Nephron (organoid): ENCODE measurements around the gene CTR9.
A peak's percentile ranks its signal among the peaks of the same experiment; 100 is the strongest.

Source experiments
- H3K27ac Mint-ChIP-seq, 3 experiments: 2 replicates each; pipeline ENCODE4 v1.8.0; 2020; ENCODE audit warnings: mixed read lengths in 3 of 3, mild to moderate bottlenecking in 2 of 3, moderate library complexity in 1 of 3
- H3K27me3 Mint-ChIP-seq: 2 replicates; pipeline ENCODE4 v1.8.0; 2021; ENCODE audit warnings: low read depth, mild to moderate bottlenecking, moderate library complexity, mixed read lengths
- H3K36me3 Mint-ChIP-seq: 2 replicates; pipeline ENCODE4 v1.8.0; 2020; ENCODE audit warnings: low read depth, mixed read lengths
- H3K4me1 Mint-ChIP-seq: 2 replicates; pipeline ENCODE4 v1.8.0; 2020; ENCODE audit warnings: mixed read lengths
- H3K4me3 Mint-ChIP-seq, 3 experiments: 2 replicates each; pipeline ENCODE4 v1.8.0; 2020; ENCODE audit warnings: mild to moderate bottlenecking in 3 of 3, mixed read lengths in 3 of 3, moderate library complexity in 2 of 3
- H3K9me3 Mint-ChIP-seq: 2 replicates; pipeline ENCODE4 v1.8.0; 2020; ENCODE audit warnings: mixed read lengths
- TF ChIP-seq, protein P1 (sequence below), 3 experiments: fragments of 200-600 bp; sonication (generic); IDR thresholded peaks; one replicate each; pipeline ENCODE4 v1.5.0; 2021; ENCODE audit warnings: antibody characterized with exemption in 3 of 3; ENCODE audit not compliant: unreplicated experiment in 3 of 3

Gene CTR9

DNA sequence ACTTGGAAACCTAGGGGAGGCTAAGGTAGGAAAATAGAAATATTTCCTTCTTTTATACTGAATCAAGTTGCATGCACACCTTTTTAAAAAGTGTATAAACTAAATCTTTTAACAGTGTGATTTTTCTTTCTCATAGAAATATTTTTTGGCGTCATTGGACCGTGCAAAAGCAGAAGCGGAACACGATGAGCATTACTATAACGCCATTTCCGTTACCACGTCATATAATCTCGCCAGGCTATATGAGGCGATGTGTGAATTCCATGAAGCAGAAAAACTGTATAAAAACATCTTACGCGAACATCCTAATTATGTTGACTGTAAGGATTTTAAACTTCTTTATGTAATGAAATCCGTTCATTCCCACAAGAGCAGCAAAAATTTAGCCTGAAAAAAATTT, 13.4 kb downstream of the CTR9 start:
- peaks cover 37% of the 10 kb centered on the region for H3K36me3 Mint-ChIP-seq
- H3K27me3 Mint-ChIP-seq = no peaks in the 10 kb centered on the region
- H3K27ac Mint-ChIP-seq = no peak overlapping the region
- no peak overlapping the region for H3K4me3 Mint-ChIP-seq
- no peaks in the 10 kb centered on the region for H3K9me3 Mint-ChIP-seq
- TF ChIP-seq, protein P1, sequence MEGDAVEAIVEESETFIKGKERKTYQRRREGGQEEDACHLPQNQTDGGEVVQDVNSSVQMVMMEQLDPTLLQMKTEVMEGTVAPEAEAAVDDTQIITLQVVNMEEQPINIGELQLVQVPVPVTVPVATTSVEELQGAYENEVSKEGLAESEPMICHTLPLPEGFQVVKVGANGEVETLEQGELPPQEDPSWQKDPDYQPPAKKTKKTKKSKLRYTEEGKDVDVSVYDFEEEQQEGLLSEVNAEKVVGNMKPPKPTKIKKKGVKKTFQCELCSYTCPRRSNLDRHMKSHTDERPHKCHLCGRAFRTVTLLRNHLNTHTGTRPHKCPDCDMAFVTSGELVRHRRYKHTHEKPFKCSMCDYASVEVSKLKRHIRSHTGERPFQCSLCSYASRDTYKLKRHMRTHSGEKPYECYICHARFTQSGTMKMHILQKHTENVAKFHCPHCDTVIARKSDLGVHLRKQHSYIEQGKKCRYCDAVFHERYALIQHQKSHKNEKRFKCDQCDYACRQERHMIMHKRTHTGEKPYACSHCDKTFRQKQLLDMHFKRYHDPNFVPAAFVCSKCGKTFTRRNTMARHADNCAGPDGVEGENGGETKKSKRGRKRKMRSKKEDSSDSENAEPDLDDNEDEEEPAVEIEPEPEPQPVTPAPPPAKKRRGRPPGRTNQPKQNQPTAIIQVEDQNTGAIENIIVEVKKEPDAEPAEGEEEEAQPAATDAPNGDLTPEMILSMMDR (IDR thresholded peaks at IDR 0.05; ENCODE audit: unreplicated experiment in 3 of 3) = no peak
- no peaks in the 10 kb centered on the region for H3K4me1 Mint-ChIP-seq

DNA sequence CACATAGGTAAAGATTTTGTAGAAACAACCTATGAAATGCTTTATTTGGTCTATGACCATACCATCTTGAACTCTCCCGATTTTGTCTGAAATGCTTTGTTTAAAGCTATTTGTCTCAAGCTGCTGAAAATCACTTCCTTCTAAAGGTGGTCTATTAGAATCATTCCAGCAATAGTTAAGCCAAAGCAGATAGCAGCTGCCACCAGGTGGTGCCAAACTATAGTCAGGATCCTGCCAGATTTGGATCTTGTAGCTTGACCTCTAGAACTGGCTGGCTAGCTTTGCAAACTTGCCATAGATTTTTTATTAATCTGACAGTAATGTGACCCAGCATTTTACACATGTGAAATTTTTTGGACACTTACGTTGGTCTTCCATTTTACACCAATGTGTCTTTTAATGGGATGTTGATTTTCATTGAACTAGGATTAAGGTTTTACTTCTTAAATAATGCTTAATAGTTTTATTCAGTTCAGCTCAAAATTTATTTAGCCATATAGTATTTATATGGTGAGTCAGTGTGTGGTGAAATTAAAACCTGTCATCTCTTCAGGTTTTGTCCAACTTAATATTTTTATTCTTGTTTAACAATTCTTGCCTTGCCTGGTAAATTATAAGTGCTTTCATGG, 19.7 kb downstream of the CTR9 start:
- Mint-ChIP-seq H3K9me3 (no peaks in the 10 kb centered on the region), H3K4me3 (no peak overlapping the region), H3K36me3 (peaks cover 71% of the 10 kb centered on the region), H3K27ac (no peak overlapping the region), H3K27me3 (no peaks in the 10 kb centered on the region), H3K4me1 (no peaks in the 10 kb centered on the region)
- TF ChIP-seq, protein P1 (IDR thresholded peaks at IDR 0.05; ENCODE audit: unreplicated experiment in 3 of 3) = peak; percentile 63 to 71 (median 67)

DNA sequence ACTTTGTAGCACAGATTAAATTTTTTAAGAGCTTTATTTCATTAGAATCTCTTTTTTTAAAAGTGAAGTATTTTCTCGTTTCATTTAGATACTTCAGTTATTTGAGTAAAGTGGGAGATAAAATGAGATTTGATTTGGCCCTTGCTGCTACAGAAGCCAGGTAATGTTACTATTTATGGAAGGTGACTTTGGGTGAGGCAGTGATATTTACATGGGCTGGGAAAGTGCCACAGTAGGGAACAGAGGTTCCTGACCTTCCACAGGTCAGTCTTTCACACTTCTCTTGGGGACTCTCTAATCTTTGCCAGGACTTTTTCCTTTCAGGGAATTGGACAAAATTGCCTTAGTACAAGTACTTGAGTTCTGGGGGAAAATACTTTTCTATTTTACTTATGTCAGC, 20.4 kb downstream of the CTR9 start:
- H3K27ac Mint-ChIP-seq = no peak overlapping the region
- TF ChIP-seq, protein P1 (IDR thresholded peaks at IDR 0.05; ENCODE audit: unreplicated experiment in 3 of 3) = no peak
- H3K9me3 Mint-ChIP-seq = no peaks in the 10 kb centered on the region
- no peaks in the 10 kb centered on the region for H3K27me3 Mint-ChIP-seq
- no peaks in the 10 kb centered on the region for H3K4me1 Mint-ChIP-seq
- H3K36me3 Mint-ChIP-seq = peaks cover 70% of the 10 kb centered on the region
- no peak overlapping the region for H3K4me3 Mint-ChIP-seq

DNA sequence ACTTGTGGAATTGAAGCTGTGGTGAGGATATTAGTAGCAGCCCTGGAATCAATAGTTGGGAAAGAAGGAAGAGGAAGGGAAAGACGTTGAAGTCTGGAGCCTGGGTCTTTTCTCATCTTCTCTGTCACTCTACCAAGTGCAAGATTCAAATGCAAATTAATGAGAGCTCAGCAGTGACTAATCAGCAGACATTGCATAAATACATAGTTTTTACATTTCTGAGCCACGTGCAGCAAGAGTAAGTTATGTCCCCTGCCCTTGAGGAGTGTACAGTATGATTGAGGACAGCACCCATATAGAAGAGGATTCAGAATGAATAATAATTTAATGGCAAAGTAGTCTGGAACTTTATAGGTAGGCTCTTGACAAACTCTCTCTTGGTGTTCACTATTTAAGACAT, 23.8 kb downstream of the CTR9 start:
- TF ChIP-seq, protein P1 (IDR thresholded peaks at IDR 0.05; ENCODE audit: unreplicated experiment in 3 of 3) = no peak
- no peaks in the 10 kb centered on the region for H3K9me3 Mint-ChIP-seq
- peaks cover 80% of the 10 kb centered on the region for H3K36me3 Mint-ChIP-seq
- no peaks in the 10 kb centered on the region for H3K27me3 Mint-ChIP-seq
- H3K27ac Mint-ChIP-seq = no peak overlapping the region
- H3K4me1 Mint-ChIP-seq = no peaks in the 10 kb centered on the region
- no peak overlapping the region for H3K4me3 Mint-ChIP-seq

DNA sequence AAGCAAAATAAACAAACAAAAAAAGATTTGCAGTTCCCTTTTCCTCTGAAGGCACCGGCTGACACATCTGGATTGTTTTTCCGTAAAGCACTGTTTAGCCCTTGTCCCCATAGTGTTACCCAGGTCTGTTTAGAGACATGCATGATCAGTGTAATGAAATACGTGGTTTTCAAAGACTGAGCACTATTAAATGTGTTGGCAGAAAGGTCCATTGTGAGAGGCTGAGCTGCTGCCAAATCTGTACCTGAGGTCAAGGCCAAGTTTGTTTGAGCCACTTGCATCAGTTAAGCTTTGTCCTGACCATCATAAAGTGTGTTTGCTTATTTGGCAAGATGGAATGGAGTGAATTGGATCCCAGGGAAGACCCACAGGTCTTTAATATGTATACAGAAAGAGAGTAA, 26.3 kb downstream of the CTR9 start:
- Mint-ChIP-seq H3K4me1 (no peaks in the 10 kb centered on the region), H3K4me3 (no peak overlapping the region), H3K27ac (no peak overlapping the region), H3K9me3 (no peaks in the 10 kb centered on the region), H3K27me3 (no peaks in the 10 kb centered on the region), H3K36me3 (peaks cover 56% of the 10 kb centered on the region)
- TF ChIP-seq, protein P1 (IDR thresholded peaks at IDR 0.05; ENCODE audit: unreplicated experiment in 3 of 3) = no peak

DNA sequence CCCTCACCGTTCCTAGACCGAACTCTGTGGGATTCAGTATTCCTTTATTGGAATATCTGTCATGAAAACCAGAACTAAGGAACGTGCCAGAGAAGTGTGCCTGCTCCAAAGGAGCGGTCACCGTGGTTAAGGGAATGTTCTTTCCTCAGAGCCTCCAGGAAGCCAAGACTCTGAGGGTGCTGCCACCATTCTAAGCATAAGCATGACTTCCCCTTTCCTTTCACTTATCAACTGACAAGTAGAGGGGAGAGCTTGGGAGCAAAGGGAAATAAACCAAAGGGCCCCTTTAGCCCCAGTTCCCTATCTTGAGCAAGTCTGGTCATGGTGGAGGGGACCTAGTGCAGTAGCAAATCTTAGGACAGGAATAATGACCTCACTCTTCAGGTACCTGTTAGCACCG, 26.8 kb downstream of the CTR9 start:
- Mint-ChIP-seq H3K27ac (no peak overlapping the region), H3K27me3 (no peaks in the 10 kb centered on the region), H3K4me1 (no peaks in the 10 kb centered on the region), H3K36me3 (peaks cover 54% of the 10 kb centered on the region), H3K9me3 (no peaks in the 10 kb centered on the region), H3K4me3 (no peak overlapping the region)
- TF ChIP-seq, protein P1 (IDR thresholded peaks at IDR 0.05; ENCODE audit: unreplicated experiment in 3 of 3) = no peak
